Muscle of arm (tissue), 12 donors: Measurements from ENCODE around the gene MNAT1. TPM values are rescaled to one million over a fixed set of nuclear protein-coding genes. Genes with fewer than 3 reads are reported as not detected.

Experiments
- polyA plus RNA-seq, 12 donors: library from polyadenylated mRNA; unstranded; fragments of 120-200 nt; gene quantifications; one replicate each; pipeline ENCODE4 v1.2.1, GENCODE V29; 2013; ENCODE audit not compliant: insufficient read length in 12 of 12

The MNAT1 gene
- polyA plus RNA-seq, 12 donors, result 42.5 to 65.9 (median 57.4) TPM; not detected in 1

Other genes with a start within 250 kb of the MNAT1 start
- gene C14orf39, start 248.7 kb upstream of the MNAT1 start, polyA plus RNA-seq, result 1 to 10 TPM in 9 of 12 donors, under 1 TPM in 1, not detected in 2; 0.53 to 3.1 (median 1.8) TPM
- gene SIX6, start 225.6 kb upstream of the MNAT1 start, polyA plus RNA-seq, result under 1 TPM in 4 of 12 donors, not detected in 8; 0.04 to 0.08 (median 0.07) TPM
- gene SIX1, start 85.3 kb upstream of the MNAT1 start, polyA plus RNA-seq, result 10 to 100 TPM in 11 of 12 donors, not detected in 1; 28.6 to 94.9 (median 70.1) TPM
- 10 to 100 TPM in 10 of 12 donors, 1 to 10 TPM in 1, not detected in 1; 9.6 to 35.0 (median 21.0) TPM for gene SIX4, start 10.4 kb upstream of the MNAT1 start, polyA plus RNA-seq
- gene TRMT5, start 246.3 kb downstream of the MNAT1 start, polyA plus RNA-seq, result 10 to 100 TPM in 11 of 12 donors, not detected in 1; 11.8 to 24.3 (median 20.3) TPM
- gene SLC38A6, start 246.5 kb downstream of the MNAT1 start, polyA plus RNA-seq, result 10 to 100 TPM in 10 of 12 donors, 1 to 10 TPM in 1, not detected in 1; 9.4 to 25.3 (median 18.2) TPM